Measurements from ENCODE around the gene STX4. TPM values are rescaled to one million over a fixed set of nuclear protein-coding genes. Genes with fewer than 3 reads are reported as not detected.

The STX4 gene
- polyA plus RNA-seq, 1 experiment: 43.7 TPM

DNA sequence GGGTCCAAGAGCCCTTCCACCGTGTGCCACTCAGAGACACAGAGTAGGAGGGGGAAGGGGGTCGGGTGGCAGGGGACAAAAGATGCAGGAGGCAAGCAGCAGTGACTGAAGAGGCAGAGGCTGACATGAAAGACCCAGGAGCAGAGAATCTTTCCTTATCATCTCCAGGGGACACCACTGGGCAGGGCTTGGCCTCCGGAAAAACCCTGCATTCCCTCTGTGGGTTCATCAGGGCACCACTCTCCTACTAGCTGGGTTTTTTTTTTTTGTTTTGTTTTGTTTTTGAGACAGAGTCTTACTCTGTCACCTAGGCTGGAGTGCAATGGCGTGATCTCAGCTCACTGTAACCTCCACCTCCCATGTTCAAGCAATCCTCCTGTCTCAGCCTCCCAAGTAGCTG, 2.1 kb upstream of the STX4 start:
- CTCF ChIA-PET: no interaction called here
- no peak overlapping the region for H3K27ac ChIP-seq (ENCODE audit: low read depth, low read length)
- DNase-seq (ENCODE audit: low read depth, low spot score): no peak
- no peaks in the 10 kb centered on the region; the same call in 1 of the 2 replicates for H3K9me3 ChIP-seq (ENCODE audit: control insufficient read depth, insufficient read depth, low read length)
- TF ChIP-seq CTCF (IDR thresholded peaks at IDR 0.05; ENCODE audit: low read depth, low read length): no peak
- POLR2A ChIA-PET: no interaction called here
- H3K4me3 ChIP-seq (ENCODE audit: low read depth, low read length): no peak overlapping the region
- H3K27me3 ChIP-seq (ENCODE audit: control insufficient read depth, insufficient read depth, low read length): no peaks in the 10 kb centered on the region

- no peaks in the 10 kb centered on the region for H3K27me3 ChIP-seq (ENCODE audit: control insufficient read depth, insufficient read depth, low read length)
- peak overlapping the region; percentile 100 for H3K4me3 ChIP-seq (ENCODE audit: low read depth, low read length)
- ChIA-PET POLR2A (interaction anchor here (0.7 to 1.6 kb wide), 5 partner anchors 11 to 438 kb away, joined by 3 to 13 read pairs (median 3); partner anchors contain the start of genes ZNF646 and ZNF668), CTCF (no interaction called here)
- peak; percentile 48 for DNase-seq (ENCODE audit: low read depth, low spot score)
- H3K9me3 ChIP-seq (ENCODE audit: control insufficient read depth, insufficient read depth, low read length): no peaks in the 10 kb centered on the region; the same call in 1 of the 2 replicates
- no peak for TF ChIP-seq CTCF (IDR thresholded peaks at IDR 0.05; ENCODE audit: low read depth, low read length)
- peak overlapping the region; percentile 57 for H3K27ac ChIP-seq (ENCODE audit: low read depth, low read length)
Measured at GRCh38 chr16:31033709-31034492, 543 bp downstream of the STX4 start.

- no peak for DNase-seq (ENCODE audit: low read depth, low spot score)
- no peak for TF ChIP-seq CTCF (IDR thresholded peaks at IDR 0.05; ENCODE audit: low read depth, low read length)
- no peak overlapping the region for H3K27ac ChIP-seq (ENCODE audit: low read depth, low read length)
- ChIA-PET CTCF (no interaction called here), POLR2A (interaction anchor here (0.6 kb wide), 1 partner anchor 9 kb away, joined by 4 read pairs; no protein-coding TSS in a partner anchor)
- no peaks in the 10 kb centered on the region; the same call in 1 of the 2 replicates for H3K9me3 ChIP-seq (ENCODE audit: control insufficient read depth, insufficient read depth, low read length)
- no peak overlapping the region for H3K4me3 ChIP-seq (ENCODE audit: low read depth, low read length)
- no peaks in the 10 kb centered on the region for H3K27me3 ChIP-seq (ENCODE audit: control insufficient read depth, insufficient read depth, low read length)
Measured at GRCh38 chr16:31036691-31037090, 3.3 kb downstream of the STX4 start.

DNA sequence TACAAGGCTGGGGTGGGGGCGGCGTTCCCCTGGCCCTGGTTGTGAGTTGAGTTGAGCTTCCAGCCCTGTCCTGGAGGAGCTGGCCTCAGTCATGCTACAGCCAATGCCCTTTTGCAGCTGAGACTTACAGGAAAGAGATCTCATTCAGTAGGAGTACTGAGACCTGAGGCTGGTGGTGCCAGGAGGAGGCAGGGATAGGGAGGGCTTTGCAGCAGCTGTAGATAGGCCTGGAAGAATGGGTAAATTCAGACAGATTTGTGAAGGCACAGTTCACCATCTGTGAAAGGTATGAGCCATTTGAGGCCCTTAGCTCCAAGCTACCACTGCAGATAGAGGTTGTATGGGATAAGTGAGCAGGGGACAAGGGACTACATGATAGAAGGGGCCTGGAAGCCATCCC, 5.6 kb downstream of the STX4 start:
- no peak for DNase-seq (ENCODE audit: low read depth, low spot score)
- POLR2A ChIA-PET: no interaction called here
- Histone ChIP-seq H3K4me3 (ENCODE audit: low read depth, low read length) (no peak overlapping the region), H3K9me3 (ENCODE audit: control insufficient read depth, insufficient read depth, low read length) (no peaks in the 10 kb centered on the region; the same call in 1 of the 2 replicates), H3K27me3 (ENCODE audit: control insufficient read depth, insufficient read depth, low read length) (no peaks in the 10 kb centered on the region), H3K27ac (ENCODE audit: low read depth, low read length) (no peak overlapping the region)
- CTCF ChIA-PET: interaction anchor here (0.6 kb wide), 1 partner anchor 137 kb away, joined by 3 read pairs; no protein-coding TSS in a partner anchor
- no peak for TF ChIP-seq CTCF (IDR thresholded peaks at IDR 0.05; ENCODE audit: low read depth, low read length)

GRCh38 chr16:31042866-31043265, 9.5 kb downstream of the STX4 start:
- ChIA-PET CTCF (interaction anchor here (0.6 to 1.0 kb wide), 2 partner anchors 58 to 232 kb away, joined by 3 to 4 read pairs; partner anchors contain the start of gene HSD3B7), POLR2A (no interaction called here)
- no peak for DNase-seq (ENCODE audit: low read depth, low spot score)
- Histone ChIP-seq H3K27ac (ENCODE audit: low read depth, low read length) (no peak overlapping the region), H3K9me3 (ENCODE audit: control insufficient read depth, insufficient read depth, low read length) (no peaks in the 10 kb centered on the region; the same call in 1 of the 2 replicates), H3K4me3 (ENCODE audit: low read depth, low read length) (no peak overlapping the region), H3K27me3 (ENCODE audit: control insufficient read depth, insufficient read depth, low read length) (no peaks in the 10 kb centered on the region)
- no peak for TF ChIP-seq CTCF (IDR thresholded peaks at IDR 0.05; ENCODE audit: low read depth, low read length)

Measured in AG04450 (cell line).